Nucleus accumbens (tissue), 56 donors: Measurements from ENCODE around the gene TOGARAM1.

Experiments used
- DNase-seq, 56 donors: peaks; one replicate each; lab custom pipeline; 2025; lab: John Stamatoyannopoulos, UW

Gene TOGARAM1

GRCh38 chr14:44961554-44962333 is at the start of gene TOGARAM1, which contains the start of gene KLHL28:
TOGARAM1 (plus strand) TSS chr14:44962190; CDS start chr14:44962422, 232 bp downstream.
KLHL28 (minus strand) TSS chr14:44961947; CDS start chr14:44945928, 16,019 bp downstream.
- peak; percentile 78 to 100 (median 99) for DNase-seq

GRCh38 chr14:44914849-44915248 is 47.1 kb upstream of the TOGARAM1 start:
- DNase-seq = no peak

GRCh38 chr14:44928793-44929192 is 33.2 kb upstream of the TOGARAM1 start:
- no peak for DNase-seq

GRCh38 chr14:44935155-44935554 is 26.8 kb upstream of the TOGARAM1 start:
- DNase-seq = no peak

- no peak for DNase-seq
These were observed 24.4 kb upstream of the TOGARAM1 start for GRCh38 chr14:44937547-44937946.

GRCh38 chr14:44940211-44940610 is 21.8 kb upstream of the TOGARAM1 start:
- DNase-seq = no peak

GRCh38 chr14:44940944-44941343 is 21.0 kb upstream of the TOGARAM1 start:
- DNase-seq = no peak

GRCh38 chr14:44941591-44941990 is 20.4 kb upstream of the TOGARAM1 start:
- DNase-seq = no peak

GRCh38 chr14:44942436-44942835 is 19.6 kb upstream of the TOGARAM1 start:
- no peak for DNase-seq

GRCh38 chr14:44944107-44944506 is 17.9 kb upstream of the TOGARAM1 start:
- no peak for DNase-seq

GRCh38 chr14:44945264-44945663 is 16.7 kb upstream of the TOGARAM1 start:
- DNase-seq = no peak

- DNase-seq = no peak
These were observed 10.9 kb upstream of the TOGARAM1 start for GRCh38 chr14:44951051-44951450.

- no peak for DNase-seq
These were observed 9.4 kb upstream of the TOGARAM1 start for GRCh38 chr14:44952391-44953110.

GRCh38 chr14:44954750-44955149 is 7.2 kb upstream of the TOGARAM1 start:
- DNase-seq = no peak

GRCh38 chr14:44955528-44955927 is 6.5 kb upstream of the TOGARAM1 start:
- no peak for DNase-seq

GRCh38 chr14:44956866-44957265 is 5.1 kb upstream of the TOGARAM1 start:
- DNase-seq = no peak

GRCh38 chr14:44959538-44959937 is 2.5 kb upstream of the TOGARAM1 start:
- DNase-seq = no peak

- no peak for DNase-seq
These were observed 1.8 kb upstream of the TOGARAM1 start for GRCh38 chr14:44960146-44960545.

- DNase-seq = no peak
These were observed 1.3 kb upstream of the TOGARAM1 start for GRCh38 chr14:44960646-44961045.

- peak in 35 of 56 donors; percentile 1 to 70 (median 27) for DNase-seq
These were observed 838 bp upstream of the TOGARAM1 start for GRCh38 chr14:44961151-44961553.

- peak in 46 of 56 donors; percentile 30 to 91 (median 70) for DNase-seq
These were observed 499 bp downstream of the TOGARAM1 start for GRCh38 chr14:44962334-44963043.
